HG02798 (cell line): Measurements from ENCODE around the gene MTURN.

ENCODE experiments used
- ATAC-seq: cut with Tn5 transposase; IDR thresholded peaks from one replicate; pipeline ENCODE4 v1.9.1; 2021; ENCODE audit warnings: mild to moderate bottlenecking; ENCODE audit not compliant: unreplicated experiment, poor library complexity

Gene MTURN

DNA sequence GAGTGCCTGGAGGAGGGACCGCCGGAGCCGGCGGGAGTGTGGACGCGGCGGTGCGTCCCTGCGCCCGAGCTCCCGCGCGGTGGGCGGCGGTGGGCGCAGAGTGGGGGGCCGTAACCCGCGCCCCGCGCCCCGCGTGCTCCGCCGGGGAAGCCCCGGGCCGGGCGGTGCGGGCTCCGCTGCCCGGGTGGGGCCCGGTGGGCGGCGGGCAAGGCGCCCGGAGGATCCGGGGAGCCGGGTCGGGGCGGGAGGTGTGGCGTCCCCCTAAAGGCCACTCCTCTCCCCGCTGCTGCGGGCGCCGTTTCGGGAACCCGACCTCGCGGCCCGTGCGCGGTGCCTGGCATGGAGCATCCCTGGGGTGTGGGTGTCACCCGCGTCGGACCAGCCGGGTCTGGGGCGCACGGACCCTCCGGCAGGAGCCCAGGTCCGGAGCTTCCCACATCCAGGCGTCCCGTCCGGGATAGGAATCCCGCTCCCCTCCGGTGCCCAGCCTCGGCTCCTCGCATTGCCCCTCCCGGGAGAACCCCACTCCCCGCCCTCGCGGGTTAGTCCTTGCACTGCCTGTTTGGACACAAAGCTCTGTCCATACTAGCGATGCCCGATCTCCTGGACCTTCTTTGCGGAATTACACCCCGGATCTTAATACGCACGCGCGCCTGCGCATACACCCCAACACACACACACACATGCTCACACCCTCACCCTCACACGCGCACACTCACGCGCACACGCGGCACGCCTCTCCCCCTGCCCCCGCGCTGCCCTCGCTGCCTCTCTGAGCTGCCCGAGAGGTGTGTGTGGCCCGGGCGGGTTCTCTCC is 723 bp downstream of the MTURN start:
- ATAC-seq = peak; percentile 10

DNA sequence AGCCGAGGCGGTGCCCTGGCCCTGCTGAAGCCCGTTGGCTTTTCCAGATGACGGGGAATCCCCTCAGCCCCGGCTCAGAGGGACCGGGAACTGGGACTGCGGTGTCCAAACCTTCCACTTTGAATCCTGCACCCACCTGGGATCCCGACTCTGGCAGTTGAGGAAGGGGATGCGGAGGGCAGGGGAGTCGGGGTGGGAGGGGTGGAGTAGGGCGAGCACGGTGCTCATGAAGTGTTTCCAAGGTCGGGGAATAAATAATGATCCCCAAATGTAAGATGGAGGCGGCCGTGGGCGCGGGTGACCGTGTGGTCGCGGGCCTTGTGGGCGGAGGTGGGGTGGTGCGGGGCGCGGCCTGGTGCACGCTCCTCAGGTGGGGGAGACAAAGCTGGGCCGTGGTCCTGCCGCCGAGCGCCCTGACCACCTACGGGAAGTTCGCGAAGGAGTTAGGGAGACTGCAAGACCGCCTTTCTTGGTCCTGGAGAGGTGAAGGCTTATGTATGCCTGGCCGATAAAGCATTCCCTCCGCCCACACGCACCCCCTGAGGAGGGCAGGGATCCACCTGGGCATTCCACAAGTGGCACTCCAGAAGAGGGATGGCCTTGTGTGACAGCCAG is 1.4 kb downstream of the MTURN start:
- no peak for ATAC-seq

DNA sequence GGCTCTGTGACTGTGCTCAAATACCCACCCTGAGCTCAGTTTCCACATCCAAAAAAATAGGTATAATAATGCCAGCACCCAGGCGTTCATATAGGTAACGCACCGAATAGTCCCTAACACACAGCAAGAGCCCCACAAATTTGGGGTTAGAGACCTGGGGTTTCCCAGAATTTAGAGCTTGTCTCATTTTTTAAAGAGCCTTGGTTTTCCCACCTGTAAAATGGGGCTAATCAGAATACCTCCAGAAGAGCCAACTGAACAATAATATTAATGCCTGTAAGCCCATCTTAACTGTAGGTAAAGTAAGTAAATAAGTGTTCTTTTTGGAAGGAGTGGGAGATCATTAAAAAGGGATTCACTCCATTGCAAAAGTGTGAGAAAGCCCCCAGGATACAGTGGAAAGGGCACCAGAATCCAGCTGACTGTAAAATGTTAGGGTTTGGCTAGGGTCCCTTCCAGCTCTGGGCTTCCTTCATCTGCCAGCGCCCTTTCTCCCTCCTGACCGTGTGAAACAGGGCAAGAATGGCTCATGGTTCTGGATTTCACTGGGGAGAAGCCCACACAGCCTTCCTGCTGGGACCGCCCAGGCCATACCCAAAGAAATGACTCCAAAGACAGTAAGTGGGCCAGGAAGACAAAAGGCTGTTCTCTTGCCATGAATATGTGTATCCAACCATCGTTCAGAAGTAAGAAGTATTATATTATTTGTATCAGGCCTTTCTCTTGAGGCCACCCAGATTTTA is 2.1 kb downstream of the MTURN start:
- ATAC-seq = no peak

DNA sequence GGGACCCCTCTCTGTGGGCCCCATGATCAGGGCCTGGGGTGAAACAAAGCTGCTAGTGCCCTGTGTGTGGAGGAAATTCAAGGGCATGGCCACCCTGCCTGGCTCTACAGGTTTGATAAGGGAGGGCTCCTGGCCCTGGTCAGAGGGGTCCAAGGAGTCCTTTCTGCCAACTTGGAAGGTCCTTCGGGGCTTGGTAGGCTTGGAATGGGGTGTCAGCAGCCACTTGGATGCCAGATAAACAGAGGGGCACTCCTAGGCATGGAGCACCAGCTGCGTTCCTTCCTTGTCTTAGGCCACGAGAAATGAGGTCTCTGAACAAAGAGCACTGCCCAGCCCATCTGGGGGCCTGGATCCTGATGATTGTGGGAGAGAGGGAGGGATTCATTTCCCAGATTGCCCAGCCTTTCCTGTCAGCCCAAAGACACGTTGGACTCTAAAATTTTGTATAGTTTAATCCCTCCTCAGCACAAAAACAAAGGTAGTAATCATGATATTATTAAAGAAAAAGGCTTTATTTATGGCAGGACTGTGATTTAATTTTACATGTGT is 5.1 kb downstream of the MTURN start:
- ATAC-seq = no peak

DNA sequence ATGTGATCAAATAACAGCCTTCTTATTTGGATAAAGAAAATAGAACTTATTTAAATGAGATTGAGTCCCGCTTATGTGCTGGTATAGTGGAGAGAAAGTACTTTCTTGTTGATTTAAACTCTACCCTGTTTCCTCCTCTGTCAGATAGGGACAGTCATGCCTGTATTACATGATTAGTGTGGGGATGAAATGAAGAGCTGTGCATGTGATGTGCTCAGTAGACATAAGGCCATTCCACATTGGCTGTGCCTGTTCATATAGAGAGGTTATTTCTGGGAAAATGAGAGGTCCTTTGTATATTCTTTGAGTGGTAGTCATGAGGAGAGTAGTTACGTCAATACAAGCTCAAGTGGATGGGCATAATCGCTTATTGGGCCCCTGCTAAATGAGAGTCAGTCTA is 5.7 kb downstream of the MTURN start:
- ATAC-seq = no peak

DNA sequence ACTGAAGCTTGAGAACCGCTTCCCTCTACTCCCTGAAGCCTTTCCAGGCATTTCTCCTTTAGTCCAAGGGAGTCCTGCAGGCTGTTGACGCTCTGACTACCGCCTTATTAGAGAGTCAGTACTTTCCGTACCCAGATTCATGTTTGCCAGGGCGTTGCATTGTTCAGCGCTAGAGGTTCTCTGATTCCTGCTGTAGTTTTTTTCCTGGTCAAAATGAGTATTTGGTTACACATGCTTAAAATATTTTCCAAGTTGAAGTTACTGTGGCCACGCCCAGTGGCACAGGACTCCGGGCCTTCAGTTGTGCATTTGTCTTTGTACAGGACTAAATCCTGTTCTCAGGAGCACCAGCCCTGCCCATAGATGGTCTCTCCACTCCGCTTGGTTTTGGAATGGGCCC is 7.9 kb downstream of the MTURN start:
- no peak for ATAC-seq

DNA sequence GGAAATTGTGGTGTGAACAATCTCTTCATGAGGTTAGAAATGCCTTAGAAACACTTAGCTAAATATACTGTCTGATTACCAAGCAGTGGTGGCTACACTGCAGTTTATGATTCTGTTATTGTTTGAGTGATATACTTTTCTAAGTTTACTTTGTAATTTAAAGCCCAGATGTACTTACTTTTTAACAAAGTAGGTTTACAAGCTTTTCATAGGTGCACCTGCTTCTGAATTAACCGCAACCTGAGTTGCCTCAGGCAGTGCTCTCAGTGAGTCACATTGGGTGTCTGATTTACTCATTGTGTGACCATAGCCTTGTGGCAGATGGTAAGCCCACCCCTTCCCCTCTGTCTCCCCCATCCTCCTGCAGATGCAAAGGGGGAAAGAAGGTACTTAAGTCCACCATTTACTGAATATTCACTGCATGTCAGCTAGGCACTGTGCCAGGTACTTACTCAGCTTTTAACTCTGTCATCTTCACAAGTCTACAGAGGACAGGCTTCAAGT is 9.0 kb downstream of the MTURN start:
- ATAC-seq = no peak

DNA sequence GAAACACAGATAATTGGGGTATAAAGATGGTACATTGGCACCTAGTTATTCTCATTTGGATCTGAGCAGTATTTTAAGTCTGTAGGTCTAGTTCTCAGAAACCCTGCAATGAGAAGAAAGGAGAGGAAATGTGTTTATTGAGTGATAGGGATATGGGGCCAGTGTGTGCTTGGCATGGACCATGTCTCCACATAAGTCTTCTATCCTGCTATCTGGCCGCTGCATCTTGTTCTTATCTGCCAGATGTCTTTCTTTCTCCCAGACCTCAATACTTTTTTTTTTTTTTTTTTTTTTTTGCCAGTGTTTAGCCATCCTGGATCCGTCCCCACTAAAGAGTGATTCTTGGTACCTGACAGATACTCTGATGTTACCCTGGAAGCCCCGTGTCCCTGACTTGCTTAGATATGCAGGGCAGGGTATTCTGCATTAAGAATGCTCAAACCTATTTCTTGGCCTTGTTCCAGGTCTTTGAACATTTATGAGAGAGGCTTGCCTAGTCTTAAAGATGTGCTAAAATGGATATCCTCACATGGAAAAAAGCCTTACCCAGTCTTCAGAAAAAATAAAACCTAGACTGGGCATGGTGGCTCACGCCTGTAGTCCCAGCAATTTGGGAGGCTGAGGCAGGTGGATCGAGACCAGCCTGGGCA is 10.0 kb downstream of the MTURN start:
- no peak for ATAC-seq

DNA sequence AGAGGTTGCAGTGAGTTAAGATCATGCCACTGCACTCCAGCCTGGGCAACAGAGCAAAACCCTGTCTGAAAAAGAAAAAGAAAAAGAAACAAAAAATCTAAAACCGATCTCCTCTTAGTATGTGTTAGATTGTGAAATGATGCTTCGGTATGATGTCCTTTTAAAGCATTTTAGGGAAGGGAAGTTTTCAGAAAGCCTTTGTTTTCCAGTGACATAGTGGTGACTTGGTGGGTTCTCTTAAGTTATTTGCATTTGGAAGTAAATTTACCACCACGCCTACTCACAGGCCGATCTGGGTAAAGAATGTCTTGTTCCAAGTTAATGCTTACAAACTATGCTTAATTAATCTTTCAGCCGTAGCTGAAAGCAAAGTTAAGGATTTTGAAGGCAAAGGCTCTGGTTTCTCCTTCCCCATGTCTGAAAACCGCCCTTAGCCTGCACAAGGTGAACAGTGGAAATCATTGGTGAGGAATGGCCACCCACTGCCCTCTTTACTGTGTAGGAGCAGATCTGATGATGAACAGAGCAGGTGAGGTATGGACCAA is 10.7 kb downstream of the MTURN start:
- ATAC-seq = no peak

DNA sequence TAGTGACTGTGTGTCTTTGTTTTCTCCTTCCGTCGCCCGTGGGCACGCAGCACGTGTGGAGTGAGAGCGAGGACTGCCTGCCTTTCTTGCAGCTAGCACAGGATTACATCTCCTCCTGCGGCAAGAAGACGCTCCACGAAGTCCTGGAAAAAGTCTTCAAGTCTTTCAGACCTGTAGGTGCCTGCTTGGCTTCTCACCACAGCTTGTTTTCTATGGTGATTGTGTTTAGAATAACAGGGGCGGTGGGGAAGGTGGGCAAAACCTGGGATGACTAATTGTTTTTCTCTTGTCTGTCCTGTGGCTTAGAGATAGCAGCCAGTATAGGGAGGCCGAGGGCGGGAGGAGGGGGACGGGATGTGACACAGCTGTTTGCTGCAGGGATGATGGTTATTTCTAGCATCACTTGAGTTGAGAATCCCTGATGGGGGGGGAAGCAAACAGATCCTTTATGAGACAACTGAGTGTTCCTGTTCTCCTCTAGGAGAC is 11.4 kb downstream of the MTURN start:
- no peak for ATAC-seq

DNA sequence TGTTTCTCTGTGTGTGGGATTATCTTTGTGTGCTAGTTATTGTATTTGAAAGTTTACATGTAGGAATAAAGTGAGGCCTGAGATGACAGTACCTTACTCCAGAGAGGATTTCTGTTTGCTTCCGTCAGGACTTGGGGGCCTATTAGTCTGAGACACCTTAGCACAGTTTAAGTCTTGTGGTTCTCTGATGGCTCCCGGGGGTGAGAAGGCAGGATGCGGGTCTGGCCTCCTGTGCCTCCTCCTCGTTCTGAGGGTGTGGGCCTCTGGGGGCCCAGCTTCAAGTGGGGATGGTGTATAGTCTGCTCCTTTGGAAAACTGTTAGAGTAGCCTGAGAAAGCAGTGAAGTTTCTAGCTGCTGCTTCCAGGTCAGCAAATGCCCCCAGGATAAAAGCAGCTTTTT is 12.4 kb downstream of the MTURN start:
- ATAC-seq = no peak

DNA sequence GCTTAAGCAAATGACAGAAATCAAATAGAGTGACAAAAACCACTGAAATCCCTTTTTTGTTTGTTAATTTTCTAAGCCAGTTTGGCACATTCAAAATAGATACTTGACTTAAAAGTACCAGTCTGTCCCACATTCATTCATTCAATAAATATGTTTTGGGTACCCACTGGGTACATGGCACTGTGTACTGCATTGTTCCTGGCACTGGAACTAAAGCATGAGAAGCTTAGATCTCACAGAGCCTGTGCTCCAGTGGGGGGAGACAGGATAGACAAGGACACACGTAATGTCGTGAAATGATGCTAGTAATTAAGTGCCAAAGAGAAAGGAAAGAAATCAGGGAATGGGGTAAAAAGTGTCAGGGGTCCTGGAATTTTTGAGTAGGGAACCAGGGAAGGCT is 13.0 kb downstream of the MTURN start:
- ATAC-seq = no peak

DNA sequence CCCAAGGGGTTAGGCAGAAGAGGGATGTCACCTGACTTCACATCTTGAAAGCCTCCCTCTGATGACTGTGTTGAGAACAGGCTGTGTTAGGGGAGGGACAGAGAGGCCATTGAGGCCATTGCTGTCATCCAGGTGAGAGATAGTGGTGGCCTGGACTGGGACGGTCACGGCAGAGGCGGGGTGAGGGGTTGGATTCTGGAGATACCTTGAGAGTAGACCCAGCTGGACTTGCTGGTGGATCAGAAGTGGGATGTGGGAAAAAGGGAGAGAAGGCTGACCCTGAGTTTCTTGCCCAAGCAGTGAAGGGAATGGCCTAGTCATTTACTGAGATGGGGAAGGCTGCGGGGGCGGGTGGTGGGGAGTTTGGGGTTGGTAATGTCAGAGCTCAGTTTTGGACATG is 13.6 kb downstream of the MTURN start:
- ATAC-seq = no peak

DNA sequence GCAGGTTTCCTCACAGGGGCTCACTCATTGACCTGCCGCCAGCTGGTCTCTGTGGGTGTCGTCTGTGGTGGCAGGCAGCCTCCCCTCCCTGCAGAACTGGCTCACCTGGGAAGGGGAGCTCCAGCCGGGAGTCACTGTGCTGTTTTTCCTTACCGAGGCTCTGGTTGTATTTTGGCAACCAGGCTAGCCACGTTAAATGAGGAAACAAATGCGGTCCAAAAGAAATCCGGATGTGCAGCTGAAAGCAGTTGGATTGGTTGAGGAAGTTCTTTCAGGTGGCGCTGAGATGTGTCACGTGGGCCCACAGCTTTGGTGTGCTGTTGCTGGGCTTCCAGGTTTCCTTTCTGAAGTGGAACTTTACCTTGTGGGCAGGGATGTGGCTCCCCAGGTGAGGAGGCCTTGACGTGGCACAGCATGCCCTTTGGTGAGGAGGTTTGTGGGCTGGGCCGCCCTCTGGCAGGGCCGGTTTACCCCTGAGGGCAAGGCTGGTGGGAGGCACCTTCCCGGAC is 14.2 kb downstream of the MTURN start:
- ATAC-seq = no peak

DNA sequence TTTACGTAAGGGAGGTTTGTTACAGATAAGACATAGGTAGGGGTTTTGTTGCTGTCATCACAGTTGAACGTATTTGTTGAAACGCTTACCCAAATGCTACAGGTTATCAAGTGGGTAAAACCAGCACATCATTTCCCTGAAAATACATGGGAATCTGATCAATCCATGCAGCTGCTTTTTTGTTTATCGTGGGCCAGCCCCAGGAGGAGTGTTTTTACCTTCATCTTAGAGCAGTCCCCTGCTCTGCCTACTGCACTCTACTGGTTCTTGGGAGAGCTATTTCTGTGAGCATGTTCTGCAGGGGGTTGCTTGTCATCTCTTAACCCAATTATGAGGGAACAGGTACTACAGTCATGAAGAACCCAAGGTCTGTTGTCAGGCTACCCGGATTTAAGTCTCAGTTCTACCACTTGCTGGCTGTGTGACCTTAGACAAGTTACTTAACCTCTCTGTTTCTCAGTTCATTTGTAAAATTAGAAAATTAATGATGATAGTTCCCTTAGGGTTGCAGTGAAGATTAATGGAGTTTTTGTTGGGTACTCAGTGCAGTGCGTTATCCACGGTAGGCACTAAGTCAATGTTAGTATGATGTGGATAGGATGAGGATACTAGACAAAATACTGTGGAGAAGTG is 15.0 kb downstream of the MTURN start:
- no peak for ATAC-seq

DNA sequence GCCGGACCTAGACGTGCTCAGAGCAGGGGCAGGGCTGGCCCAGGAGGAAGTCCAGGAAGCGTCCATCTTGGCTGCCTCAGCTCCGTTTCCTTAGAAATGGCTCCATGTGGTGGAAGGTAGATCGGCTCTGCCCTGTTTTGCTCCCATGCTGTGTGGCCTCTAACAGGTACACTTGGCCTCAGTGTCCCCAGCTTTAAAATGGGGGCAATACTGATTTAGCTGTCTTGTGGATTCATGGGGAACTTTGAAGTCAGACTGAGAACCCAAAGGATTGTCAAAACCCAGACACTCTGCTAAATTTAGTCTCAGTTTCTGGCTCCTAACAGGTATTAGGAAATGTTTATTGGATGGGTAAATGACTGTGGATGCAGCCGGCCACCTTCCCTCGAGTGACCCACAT is 15.9 kb downstream of the MTURN start:
- ATAC-seq = no peak

DNA sequence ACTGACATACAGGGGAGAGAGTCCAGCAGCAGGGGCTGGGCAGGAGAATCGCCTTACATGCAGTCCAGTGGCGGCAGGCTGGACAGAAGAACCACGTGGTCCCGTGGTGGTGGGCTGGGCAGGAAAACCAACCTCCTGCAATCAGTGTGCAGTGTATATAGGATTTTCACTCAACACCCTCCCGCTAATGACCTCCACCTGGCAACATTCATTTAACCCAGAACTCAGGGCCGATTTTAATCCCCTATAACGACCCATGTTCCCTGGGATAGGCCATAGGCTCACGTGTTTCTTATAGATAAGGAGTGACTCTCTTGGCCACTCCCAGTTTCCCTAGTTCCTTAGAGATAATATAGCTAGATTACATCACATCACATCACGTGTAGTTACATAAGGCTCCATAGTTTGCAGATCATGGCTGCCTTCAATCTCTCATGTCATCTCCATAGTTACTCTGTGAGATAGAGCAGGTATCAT is 19.4 kb downstream of the MTURN start:
- ATAC-seq = no peak

DNA sequence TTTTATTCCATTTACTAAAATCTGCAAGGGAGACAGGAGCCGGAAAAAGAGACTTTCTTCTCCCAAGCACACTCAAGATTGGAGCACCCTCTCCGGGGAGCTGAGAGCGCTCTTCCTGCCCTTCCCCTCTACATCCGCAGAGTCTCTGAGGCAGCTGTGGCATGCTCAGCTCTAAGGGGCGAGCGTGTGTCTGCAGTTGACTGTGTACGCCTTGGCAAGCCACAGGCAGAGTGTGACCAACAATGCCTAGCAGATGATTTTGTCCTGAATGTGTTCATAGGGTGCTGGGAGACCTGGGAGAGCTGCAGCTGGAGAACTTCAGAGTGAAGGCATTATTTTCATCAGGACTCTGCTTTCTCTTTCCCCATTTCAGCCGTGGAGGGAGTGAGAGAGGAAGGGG is 20.7 kb downstream of the MTURN start:
- ATAC-seq = no peak

DNA sequence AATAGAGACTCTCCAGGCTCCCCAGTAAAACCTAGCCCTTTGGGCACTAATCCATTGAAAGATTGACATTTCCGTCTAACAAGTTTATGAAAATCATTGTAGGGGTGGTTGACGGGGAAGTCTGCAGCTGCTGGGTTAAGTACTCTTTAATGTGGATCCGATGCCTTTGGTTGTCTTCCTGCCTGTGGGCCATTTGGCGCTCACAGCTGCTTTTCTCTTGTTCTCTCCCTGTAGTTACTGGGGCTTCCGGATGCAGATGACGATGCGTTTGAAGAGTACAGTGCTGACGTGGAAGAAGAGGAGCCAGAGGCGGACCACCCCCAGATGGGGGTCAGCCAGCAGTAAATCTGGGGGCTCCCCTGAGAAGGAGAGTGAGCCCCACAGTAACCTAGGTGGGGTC is 22.4 kb downstream of the MTURN start:
- no peak for ATAC-seq
